Stimulated activated CD4-positive, alpha-beta T cell treated with anti-CD3 and anti-CD28 coated beads, TNF-alpha, amount 100 ng/mL, for 1 hour (primary cell): ENCODE results near the gene EPHA3.

Experiments used
- DNase-seq, 3 donors: peaks; one replicate each; pipeline ENCODE4 v3.0.0-alpha.2; 2020; ENCODE audit warnings: low read depth in 3 of 3, low spot score in 1 of 3

Gene EPHA3

DNA sequence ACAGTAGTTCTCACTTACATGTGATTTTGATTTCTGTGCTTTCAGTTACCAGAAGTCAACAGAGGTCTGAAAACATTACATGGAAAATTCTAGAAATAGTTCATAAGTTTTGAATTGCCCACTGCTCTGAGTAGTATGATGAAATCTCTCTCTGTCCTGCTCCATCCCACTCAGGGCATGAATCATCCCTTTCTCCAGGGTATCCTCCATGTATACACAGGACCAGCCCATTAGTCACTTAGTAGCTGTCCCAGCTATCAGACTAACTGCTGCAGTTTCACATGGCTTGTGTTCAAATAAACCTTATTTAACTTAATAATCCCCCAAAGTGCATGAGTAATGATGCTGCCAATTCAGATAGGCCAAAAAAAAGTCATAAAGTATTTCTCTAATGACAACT is 38.6 kb downstream of the EPHA3 start:
- DNase-seq: no peak

DNA sequence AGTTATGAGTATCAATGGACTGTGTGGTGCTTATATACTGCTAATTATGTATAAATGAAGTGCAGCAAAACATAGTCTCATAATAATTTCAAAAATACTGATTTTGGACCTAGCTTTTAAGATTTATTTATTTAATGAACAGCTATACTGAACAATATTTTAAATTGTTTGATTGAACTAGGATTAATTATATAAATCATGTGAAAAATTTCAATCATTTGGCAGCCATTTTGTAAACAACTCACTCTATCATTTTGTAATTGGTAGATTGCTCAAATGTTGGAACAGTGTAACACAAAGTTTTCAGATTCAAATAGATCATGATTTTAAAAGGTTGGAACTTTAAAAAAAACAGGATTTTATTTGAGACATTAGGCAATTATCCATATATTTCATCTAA is 47.0 kb downstream of the EPHA3 start:
- DNase-seq: no peak

DNA sequence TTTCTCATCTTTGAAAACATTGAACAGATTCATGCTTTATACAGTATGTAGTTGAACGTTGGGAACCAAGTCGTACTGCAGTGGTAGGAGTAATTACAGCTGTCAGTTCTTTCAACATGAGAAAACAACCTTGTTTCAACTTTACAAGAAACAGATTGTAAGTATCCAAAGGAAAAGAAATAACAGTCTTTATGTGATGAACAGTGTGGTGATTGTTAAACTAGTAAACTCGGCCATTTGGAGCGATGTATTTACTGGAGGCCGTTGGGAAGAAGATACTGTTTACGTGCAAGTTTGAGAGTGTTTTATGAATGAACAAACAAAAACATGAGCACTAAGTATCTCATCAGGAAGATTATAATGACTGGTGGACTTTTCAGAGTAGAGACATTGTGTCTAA is 48.4 kb downstream of the EPHA3 start:
- no peak for DNase-seq

DNA sequence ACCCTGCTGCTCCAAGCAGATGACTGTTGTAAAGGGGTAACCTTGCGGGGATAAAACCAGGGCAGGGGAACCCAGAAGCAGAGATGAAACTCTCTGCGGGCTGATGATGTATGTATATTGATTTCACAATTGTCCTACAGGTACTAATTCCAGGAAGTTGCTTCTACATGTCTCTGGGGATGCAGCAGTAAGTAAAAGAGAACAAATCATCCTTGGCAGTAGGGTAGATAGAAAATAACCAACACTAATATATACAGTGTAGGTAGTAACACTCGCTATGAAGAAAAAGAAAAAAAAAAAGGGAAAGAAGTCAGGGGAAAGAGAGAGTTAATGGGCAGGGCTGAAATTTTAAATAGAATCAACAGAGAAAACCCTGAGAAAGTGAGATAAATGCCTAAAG is 50.2 kb downstream of the EPHA3 start:
- no peak for DNase-seq

DNA sequence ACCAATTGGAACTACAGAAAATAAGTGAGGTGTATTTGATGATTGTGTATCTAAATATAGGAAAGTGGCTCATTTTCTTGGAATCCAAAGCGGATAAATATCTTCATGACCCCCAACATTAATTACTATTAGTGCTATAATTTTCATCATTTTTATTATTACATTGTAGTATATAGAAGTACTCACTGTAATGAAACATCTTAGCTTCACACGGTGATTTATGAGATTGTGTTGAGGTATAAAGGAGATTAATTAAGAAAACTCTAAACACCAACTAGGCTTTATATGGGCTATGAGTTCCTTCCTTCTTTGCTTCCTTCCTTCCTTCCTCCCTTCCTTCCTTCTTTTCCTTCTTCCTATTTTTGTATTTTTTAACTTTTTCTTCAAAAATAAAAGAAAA is 52.2 kb downstream of the EPHA3 start:
- DNase-seq: no peak

DNA sequence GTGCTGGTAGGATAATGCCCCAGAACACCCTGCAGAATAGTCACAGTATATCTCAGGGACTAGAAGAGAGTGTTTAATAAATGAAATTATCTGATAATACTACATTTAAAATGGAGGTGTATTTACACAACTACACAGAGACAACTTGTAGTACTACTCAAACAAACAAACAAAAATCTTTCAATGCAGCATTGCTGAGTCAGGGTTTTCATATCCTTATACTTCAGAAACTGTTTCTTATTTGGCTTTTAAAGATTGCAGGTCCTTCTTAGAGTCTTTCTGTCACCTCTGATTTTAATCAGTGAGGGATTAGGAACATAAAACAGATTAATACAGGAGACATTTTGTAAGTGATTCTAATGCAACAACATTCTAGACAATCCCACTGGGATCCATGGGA is 57.4 kb downstream of the EPHA3 start:
- DNase-seq: no peak

DNA sequence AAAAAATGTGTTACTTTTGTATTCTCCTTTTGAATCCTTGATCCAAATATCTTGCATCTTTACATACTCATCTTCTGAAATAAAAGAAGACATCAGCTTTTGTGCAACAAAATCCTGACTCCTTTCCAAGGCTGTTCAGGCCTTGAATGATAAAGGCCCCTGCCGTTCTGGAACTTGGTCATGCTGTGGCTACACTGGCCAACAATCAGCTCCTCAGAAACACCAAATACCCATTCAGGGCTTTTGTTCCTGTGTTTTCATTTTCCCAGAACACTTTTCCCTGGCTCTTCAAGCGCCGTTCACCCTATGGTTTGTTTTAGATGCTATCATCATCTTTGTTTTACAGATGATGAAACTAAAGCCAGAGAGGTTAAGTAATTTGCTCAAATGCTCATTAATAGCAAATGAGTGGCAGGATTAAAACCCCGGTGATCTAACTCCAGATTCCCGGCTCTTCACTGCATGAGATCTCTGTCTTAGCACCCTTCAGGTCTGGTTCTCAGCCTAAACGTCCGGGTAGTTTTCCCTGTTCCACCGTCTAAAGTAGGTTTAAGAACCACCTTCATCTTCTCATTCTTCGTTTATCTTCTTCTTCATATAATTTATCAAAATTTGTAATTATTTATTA is 58.3 kb downstream of the EPHA3 start:
- no peak for DNase-seq

DNA sequence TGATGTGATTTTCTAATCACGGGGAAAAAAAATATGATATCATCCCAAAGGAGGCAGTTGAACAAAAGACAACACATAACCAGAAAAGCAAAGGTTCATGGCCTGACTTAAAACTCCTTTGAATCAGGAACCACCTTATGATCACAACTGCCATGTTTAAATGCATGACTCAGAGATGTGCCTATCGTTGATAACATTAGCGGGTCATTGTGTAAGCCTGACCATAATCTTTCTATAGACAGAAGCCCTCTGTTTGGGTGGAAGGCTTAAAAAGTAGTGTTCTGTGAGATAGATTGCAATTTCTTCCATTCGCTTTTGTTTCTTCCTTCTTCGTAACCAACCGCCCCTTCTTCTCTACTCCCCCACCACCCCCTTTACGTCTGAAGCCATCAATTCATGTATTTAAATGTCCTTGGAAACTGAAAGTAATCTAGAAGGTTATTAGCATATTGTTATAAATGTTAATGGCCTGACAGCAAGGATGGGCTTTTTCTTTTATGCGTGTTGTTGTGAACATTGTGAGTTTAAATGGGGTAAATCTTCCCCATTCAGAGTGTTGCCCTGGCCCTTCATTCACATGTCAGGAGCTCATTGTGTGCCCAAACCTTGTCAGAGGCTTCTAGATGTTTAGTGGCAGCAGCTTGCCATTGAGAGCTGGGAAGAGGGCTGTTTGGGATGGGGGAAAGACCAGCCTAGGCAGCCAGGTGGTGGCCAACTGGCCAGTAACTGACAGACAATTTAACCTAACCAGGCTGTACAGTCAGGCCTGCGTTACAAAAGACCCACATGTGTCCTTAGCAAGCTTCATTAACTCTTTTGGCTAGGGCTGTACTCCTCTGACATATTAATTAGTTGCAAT is 64.5 kb downstream of the EPHA3 start:
- no peak for DNase-seq

DNA sequence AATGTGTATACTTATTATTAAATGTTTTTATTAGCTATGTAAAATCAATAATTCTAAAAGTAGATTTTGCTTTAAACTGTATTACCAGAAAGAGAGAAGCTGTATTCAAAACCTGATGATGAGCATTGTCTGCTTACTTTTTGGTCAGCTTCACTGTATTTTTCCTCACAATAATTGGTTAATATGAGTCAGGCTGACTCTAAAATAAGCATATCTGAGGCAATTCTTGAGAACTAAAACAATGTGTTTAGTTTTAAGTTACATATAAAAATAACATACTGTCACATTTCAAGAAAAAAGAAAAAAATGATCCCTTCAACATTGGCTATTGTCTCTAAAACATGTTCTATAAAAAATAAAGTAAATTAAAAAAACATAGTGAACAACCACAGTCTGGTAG is 66.1 kb downstream of the EPHA3 start:
- DNase-seq: no peak

DNA sequence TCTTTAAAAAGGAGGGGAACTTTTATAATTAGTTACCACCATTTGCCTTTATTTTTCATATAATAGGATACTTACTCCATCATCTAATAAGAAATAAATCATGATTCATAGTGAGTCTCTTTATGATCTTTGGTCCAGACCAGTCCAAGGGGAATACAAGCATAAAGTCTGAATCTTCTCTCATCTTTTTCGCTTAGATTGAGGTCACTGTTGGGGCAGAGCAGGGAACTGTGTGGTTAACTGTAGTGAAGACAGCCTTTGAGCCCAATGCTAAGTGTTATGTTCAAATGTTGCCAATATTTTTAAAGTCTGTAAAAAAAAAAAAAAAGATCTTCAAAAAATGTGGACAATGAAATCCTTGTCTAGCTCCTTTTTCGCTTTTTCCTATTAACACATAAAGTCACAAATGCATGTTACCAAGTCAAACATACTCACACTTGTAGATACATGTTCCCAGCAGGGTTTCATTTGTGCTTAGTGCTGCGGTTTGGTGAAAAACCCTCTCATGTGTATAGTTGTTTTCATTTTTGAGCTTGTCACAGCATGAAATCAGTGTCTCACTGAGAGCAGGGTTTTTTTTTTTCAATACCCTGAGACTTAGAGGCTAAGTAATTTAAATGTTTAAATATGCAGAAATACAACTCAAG is 72.1 kb downstream of the EPHA3 start:
- no peak for DNase-seq

DNA sequence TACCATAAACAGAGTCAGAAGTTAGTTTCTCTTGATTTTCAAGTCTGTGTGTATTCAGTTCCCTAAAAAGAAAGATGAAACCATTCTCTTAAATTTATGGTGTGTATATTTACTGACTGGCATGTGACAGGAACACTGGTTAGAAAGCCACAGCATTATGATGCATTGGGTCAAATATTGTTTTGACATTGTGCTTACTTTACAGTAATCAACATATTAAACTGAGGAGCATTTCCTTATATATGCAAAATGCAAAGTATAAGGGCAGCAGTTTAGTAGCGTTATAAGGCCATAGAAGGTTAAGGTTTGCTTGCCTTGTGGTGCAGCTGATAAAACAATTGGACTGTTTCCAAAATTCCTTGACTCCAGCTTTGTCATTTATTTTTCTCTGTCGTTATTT is 72.9 kb downstream of the EPHA3 start:
- DNase-seq: no peak

DNA sequence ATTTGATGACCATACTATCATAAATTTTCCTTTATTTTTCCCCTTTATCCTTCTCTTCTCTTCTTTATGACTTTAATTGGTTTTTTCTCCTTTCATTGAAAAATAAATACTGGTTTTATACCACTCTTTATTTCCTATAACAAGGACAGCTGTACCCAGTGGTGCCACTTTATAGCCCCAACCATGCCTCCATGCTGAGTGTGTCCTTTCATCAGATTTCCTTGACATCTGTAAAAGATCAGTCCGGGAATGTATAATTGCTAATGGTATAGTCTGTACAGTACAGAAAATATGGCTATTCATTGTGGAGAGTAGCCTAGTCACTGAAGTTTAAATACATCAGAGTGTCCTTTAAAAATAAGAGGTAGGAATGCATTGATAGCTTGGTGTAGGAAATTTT is 74.6 kb downstream of the EPHA3 start:
- DNase-seq: no peak

DNA sequence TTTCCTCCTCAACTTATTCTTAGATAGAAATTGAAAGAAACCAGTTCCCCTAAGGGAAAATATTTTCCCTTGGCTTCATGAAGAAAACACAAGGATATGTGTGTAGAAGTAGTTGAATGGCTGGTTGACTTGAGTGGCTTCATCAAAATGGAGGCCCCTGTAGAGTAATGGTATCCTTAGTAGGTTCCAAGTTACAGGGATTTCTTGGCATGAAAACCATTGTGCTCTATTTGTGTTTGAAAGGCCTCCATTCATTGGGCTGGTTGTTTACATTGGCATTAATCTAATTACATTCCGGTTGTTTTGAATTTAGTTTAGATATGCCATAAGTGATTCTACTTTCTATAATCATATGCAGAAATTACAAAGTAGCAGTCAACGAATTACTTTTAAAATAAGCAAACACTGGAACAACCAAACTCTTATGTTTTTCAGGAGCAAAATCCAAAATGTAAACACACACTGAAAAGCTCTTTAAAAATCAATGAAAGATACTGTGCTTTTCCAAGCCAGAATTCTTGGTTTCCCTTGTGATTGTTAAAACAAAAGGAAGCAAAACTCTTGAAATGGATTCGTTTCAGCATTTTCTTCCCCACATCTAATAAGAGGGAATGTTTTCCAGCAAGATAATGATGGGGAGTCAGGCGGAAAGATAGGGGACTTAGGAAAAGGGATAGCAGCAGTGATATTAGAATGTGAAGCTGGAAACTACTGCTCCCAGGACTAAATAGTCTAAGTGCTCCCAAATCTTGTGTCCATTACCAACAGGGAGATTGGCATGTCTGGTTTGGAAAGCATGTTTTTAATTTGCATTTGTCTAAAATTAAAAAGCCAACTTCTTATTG is 77.0 kb downstream of the EPHA3 start:
- DNase-seq: no peak

DNA sequence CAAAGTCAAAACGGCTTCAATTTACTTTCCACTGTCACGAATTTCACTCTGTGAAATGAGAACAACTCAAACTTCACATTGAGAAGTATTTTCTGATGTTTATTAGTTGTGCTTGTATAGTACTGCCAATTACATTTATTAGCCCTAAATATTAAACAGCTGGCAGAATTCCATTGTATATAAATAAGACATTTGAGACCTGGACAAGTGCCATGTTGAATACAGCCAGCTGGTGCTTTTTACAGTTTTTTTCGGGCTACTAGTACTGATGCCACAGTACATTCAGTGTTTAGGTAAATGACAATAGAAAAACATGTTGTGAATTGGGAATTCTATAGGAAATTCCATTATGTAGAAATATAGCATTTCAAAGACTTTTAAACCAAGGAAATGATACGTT is 79.0 kb downstream of the EPHA3 start:
- DNase-seq: no peak

DNA sequence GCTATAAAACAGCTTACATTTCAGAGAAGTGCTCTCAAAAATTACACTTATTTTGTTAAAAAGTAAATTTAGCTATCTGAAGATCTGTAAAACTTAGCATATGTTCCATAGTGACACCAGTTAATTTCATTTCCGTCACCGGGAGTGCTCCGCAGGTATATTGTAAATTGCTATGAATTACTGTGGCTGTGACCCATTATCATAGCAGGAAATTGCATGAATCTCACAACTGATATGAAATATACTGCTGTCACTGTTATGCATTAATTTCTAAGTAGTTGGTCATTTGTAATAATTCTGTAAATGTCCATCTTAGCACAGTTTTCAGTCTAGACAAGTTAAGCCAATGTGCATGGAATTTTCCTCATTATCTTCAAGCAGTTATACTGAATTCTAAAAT is 91.2 kb downstream of the EPHA3 start:
- DNase-seq: no peak

DNA sequence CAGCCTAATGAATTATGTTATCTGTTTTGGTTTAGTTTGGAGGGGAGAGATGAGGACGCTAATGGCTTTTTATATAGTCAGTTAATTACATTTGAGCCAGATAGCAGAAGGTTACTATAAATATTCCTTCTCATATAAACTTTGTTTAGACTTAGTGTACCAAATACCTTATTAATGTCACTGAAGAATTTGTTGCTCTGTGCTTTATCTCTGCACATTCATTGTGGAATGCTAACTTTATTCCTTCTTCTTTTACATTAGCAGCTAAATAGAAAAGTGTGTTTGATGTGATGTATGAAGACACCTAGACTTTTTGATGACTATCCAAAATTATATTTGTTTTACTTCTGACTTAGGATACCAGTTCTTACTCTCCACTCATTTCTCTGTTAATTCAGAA is 105.2 kb downstream of the EPHA3 start:
- DNase-seq: no peak

DNA sequence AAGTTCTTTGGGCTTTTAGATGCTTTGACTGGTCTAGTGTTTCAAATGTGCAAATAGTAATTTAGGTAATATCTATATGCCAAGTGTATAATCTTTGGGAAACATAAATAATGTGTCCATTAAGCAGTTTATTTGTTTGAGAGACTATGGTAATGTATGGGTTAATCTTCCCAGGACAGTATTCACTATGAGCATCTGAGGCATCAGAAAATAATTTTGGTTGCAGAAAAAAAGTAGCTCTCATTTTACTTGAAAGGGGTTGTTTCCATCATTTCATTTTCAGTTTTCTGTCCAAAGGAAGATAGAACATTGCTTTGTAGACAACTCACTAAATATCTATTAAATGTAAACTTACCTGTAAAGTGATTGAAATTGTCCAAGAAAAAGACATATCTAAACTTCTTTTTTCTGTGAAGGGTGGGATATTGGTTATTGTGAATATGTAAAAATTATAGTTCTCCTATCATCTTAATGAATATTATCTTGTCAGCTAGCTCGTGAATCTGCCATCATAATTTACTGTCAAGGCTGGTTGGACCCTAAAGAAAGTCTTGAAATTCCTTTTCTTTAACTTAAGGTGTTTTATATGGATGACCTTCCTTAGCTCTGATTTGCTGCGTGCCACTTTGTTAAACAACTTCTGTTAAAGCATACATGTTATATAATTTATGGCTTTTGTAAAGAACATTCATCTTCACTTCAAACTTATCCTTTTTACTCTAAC is 108.8 kb downstream of the EPHA3 start:
- no peak for DNase-seq

DNA sequence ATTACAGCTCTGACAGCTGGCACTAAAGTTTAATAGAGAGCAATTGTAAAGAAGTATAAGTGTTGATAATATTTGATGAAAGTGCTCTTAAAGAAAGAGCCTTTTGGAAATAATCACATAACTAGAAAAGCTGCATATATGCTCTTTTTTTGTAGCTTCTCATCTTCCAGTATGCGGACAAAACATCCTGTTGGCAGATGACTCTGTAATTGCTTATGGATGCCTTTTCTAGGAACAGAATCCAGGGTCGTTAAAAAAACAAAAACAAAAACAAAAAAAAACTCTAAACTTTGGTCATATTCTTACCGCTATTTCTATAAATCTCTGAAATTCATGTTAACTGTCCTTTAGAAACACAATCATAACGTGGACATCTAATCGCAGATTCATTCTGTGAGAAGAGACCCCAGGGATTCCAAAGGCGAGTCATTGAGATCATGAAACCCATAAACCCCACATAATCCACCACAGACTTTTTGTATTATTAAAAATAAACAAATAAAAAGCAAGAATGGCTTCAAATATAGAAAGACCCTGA is 109.8 kb downstream of the EPHA3 start:
- DNase-seq: no peak

DNA sequence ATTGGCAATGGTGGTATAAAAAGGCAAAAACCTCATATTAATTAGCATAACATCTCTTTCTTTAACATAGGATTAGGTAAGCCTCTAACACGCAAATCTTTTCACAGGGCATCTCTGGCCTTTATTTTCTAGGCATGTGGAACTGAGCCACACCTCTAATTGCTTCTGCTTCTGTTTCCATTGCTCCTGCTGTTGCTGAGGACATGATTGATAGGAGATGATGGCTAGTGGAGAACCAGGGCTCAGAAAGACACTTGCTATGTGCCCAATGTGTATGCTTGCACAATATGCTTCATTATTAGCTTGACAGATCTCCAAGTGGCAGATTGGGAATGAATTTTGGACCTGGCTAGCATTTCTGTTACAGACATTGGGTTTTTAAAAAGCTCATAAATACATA is 114.5 kb downstream of the EPHA3 start:
- DNase-seq: no peak

DNA sequence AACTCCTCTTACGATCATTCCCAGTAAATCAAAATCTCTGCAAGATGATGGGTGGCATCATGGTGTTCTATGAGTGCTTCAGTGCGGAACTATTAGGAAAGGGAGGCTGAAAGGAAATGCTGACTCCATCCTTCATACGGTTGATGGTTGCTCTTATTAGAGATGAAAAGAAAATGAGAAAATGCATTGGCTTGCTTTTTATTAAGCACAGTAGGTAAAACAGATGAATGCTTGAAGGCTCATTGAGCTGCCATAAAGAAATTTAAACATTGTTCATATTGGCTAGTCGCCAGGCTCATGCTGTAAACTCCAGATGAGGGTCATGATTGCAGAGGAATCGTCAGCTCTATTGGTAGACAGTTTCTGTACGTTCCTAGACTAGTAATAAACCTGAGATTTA is 115.8 kb downstream of the EPHA3 start:
- DNase-seq: no peak

DNA sequence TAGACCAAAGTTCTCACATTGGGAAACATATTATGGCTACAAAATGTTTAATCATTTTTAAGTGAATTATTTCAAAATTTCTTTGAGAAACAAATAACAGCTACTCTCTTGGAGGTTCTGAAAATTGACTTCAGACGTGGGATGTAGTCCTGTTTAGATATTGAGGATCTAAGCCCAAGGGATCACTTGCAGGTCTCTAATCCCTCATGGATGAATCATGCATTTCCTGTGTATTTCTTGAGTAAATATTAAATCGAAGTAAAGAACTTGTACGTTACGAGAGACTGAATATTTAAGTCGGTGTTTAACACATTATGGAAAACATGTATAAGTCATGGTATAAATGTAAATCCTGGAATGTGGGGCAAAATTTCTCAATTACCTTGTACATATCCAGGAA is 119.8 kb downstream of the EPHA3 start:
- DNase-seq: no peak
